HepG2 (cell line): Measurements from ENCODE around the gene ARHGAP30. TPM values are rescaled to one million over a fixed set of nuclear protein-coding genes. Genes with fewer than 3 reads are reported as not detected.

Experiments used
- AGO2 ChIP-seq: fragments of 200-400 bp; formaldehyde crosslinking; optimal IDR thresholded peaks from 2 replicates; pipeline ENCODE3; 2017; ENCODE audit warnings: mild to moderate bottlenecking, low read depth, low read length, moderate library complexity
- BCL6 ChIP-seq: IDR thresholded peaks from 2 replicates; pipeline ENCODE4 v1.6.1; 2016; ENCODE audit warnings: missing genetic modification reagents, missing compliant biosample characterization
- BRD4 ChIP-seq: sonication (generic); formaldehyde crosslinking; IDR thresholded peaks from 2 replicates; pipeline ENCODE4 v1.4.0; 2020; ENCODE audit warnings: missing genetic modification reagents
- CBFB ChIP-seq: sonication (generic); formaldehyde crosslinking; IDR thresholded peaks from 2 replicates; pipeline ENCODE4 v1.4.0; 2020; ENCODE audit warnings: missing genetic modification reagents
- CENPX ChIP-seq: sonication (generic); formaldehyde crosslinking; IDR thresholded peaks from 2 replicates; pipeline ENCODE4 v1.9.0; 2021; ENCODE audit warnings: mild to moderate bottlenecking, missing genetic modification reagents, moderate library complexity
- HOXD1 ChIP-seq: sonication (generic); formaldehyde crosslinking; IDR thresholded peaks from 2 replicates; pipeline ENCODE4 v1.5.0; 2020; ENCODE audit warnings: missing genetic modification reagents
- KAT2B ChIP-seq: fragments of 150-350 bp; IDR thresholded peaks from 2 replicates; pipeline ENCODE4 v1.6.1; 2014; ENCODE audit warnings: low read depth, low read length, borderline replicate concordance
- MYC ChIP-seq: sonication (generic); formaldehyde crosslinking; IDR thresholded peaks from 2 replicates; pipeline ENCODE4 v1.9.0; 2021; ENCODE audit warnings: missing genetic modification reagents, borderline replicate concordance
- NR1H2 ChIP-seq: sonication (generic); formaldehyde crosslinking; IDR thresholded peaks from 2 replicates; pipeline ENCODE4 v1.8.1; 2022; ENCODE audit warnings: low read depth, missing genetic modification reagents, borderline replicate concordance
- PCBP1 ChIP-seq: fragments of 200-400 bp; formaldehyde crosslinking; IDR thresholded peaks from 2 replicates; pipeline ENCODE4 v1.6.1; 2017; ENCODE audit warnings: mild to moderate bottlenecking, low read depth, low read length, borderline replicate concordance
- PPARG ChIP-seq: conservative IDR thresholded peaks from 2 replicates; pipeline ENCODE4 v1.6.1; 2016; ENCODE audit warnings: missing biosample characterization, missing genetic modification reagents
- RXRB ChIP-seq: IDR thresholded peaks from 2 replicates; pipeline ENCODE4 v1.6.1; 2016; ENCODE audit warnings: borderline replicate concordance, missing genetic modification reagents, missing compliant biosample characterization
- SAFB2 ChIP-seq: sonication (generic); formaldehyde crosslinking; IDR thresholded peaks from 2 replicates; pipeline ENCODE4 v1.5.1; 2020; ENCODE audit warnings: missing genetic modification reagents, low read depth, mild to moderate bottlenecking, borderline replicate concordance
- SIX1 ChIP-seq: sonication (generic); formaldehyde crosslinking; IDR thresholded peaks from 2 replicates; pipeline ENCODE4 v1.4.0; 2020; ENCODE audit warnings: missing genetic modification reagents, borderline replicate concordance
- SP5 ChIP-seq: IDR thresholded peaks from 2 replicates; pipeline ENCODE4 v1.6.1; 2016; ENCODE audit warnings: low read depth, borderline replicate concordance
- TAF15 ChIP-seq: fragments of 200-400 bp; formaldehyde crosslinking; IDR thresholded peaks from one replicate; pipeline ENCODE4 v1.6.1; 2018; ENCODE audit warnings: mild to moderate bottlenecking, low read depth, low read length; ENCODE audit not compliant: poor library complexity, severe bottlenecking
- ZBTB20 ChIP-seq: sonication (generic); formaldehyde crosslinking; IDR thresholded peaks from 2 replicates; pipeline ENCODE4 v1.8.1; 2023; ENCODE audit warnings: missing genetic modification reagents, low read depth, mild to moderate bottlenecking, borderline replicate concordance
- ZMYM3 ChIP-seq: sonication (generic); formaldehyde crosslinking; IDR thresholded peaks from 2 replicates; pipeline ENCODE4 v1.5.1; 2020; ENCODE audit warnings: mild to moderate bottlenecking, missing genetic modification reagents
- ZNF136 ChIP-seq: sonication (generic); formaldehyde crosslinking; IDR thresholded peaks from 2 replicates; pipeline ENCODE4 v1.8.1; 2022; ENCODE audit warnings: low read depth, mild to moderate bottlenecking, moderate library complexity, missing genetic modification reagents
- ZNF225 ChIP-seq: sonication (generic); formaldehyde crosslinking; IDR thresholded peaks from 2 replicates; pipeline ENCODE4 v1.4.0; 2020; ENCODE audit warnings: mild to moderate bottlenecking, missing genetic modification reagents
- ZNF329 ChIP-seq: sonication (generic); formaldehyde crosslinking; IDR thresholded peaks from 2 replicates; pipeline ENCODE4 v1.9.0; 2021; ENCODE audit warnings: low read depth, mild to moderate bottlenecking, missing genetic modification reagents
- ZNF441 ChIP-seq: sonication (generic); formaldehyde crosslinking; IDR thresholded peaks from 2 replicates; pipeline ENCODE4 v1.7.0; 2021; ENCODE audit warnings: missing genetic modification reagents, borderline replicate concordance
- ZNF562 ChIP-seq: sonication (generic); formaldehyde crosslinking; IDR thresholded peaks from 2 replicates; pipeline ENCODE4 v1.8.0; 2022; ENCODE audit warnings: missing genetic modification reagents, borderline replicate concordance
- ZNF567 ChIP-seq: sonication (generic); formaldehyde crosslinking; IDR thresholded peaks from 2 replicates; pipeline ENCODE4 v1.8.1; 2023; ENCODE audit warnings: mild to moderate bottlenecking, missing genetic modification reagents, borderline replicate concordance
- ZNF704 ChIP-seq: sonication (generic); formaldehyde crosslinking; IDR thresholded peaks from 2 replicates; pipeline ENCODE4 v1.8.1; 2023; ENCODE audit warnings: mild to moderate bottlenecking, inconsistent platforms, moderate library complexity, missing genetic modification reagents, borderline replicate concordance
- ZNF713 ChIP-seq: sonication (generic); formaldehyde crosslinking; IDR thresholded peaks from 2 replicates; pipeline ENCODE4 v1.4.0; 2020; ENCODE audit warnings: mild to moderate bottlenecking, missing genetic modification reagents
- ZNF782 ChIP-seq: sonication (generic); formaldehyde crosslinking; IDR thresholded peaks from 2 replicates; pipeline ENCODE4 v1.4.0; 2020; ENCODE audit warnings: missing genetic modification reagents, mild to moderate bottlenecking, borderline replicate concordance
- ZSCAN20 ChIP-seq: sonication (generic); formaldehyde crosslinking; IDR thresholded peaks from 2 replicates; pipeline ENCODE4 v1.4.0; 2020; ENCODE audit warnings: missing genetic modification reagents, mild to moderate bottlenecking, borderline replicate concordance
- polyA plus RNA-seq, 8 experiments: library from polyadenylated mRNA; depleted of rRNA in 3 of 8; stranded (reverse) in 7 of 8; unstranded in 1 of 8; fragments of >200 nt; fragmentation: Illumina TruSeq in 4 of 8; extraction: Trizol in 4 of 8; gene quantifications; 2 replicates each; pipeline versions ENCODE4 v1.2.1 to v1.2.3, GENCODE V29; 2011 to 2016; ENCODE audit warnings: low read depth in 4 of 8, missing spikeins in 1 of 8, mixed read lengths in 1 of 8; ENCODE audit not compliant: insufficient read depth in 1 of 8
- total RNA-seq, 5 experiments: library from RNA; depleted of rRNA; stranded (reverse); fragments of >200 nt; fragmentation: Illumina TruSeq; extraction: Trizol; gene quantifications; 2 replicates each; pipeline ENCODE4 v1.2.3, GENCODE V29; 2016; ENCODE audit warnings: low read depth in 1 of 5
- TF ChIP-seq, protein P1 (sequence below): sonication (generic); formaldehyde crosslinking; conservative IDR thresholded peaks from 2 replicates; pipeline ENCODE4 v1.4.0; 2020; ENCODE audit warnings: missing genetic modification reagents

The ARHGAP30 gene
- total and polyA plus RNA-seq, 2 of the 13 experiments (the other 11 are each of a cell fraction or from before 2014, with no cell fraction given) = 0.13 to 0.20 TPM

DNA sequence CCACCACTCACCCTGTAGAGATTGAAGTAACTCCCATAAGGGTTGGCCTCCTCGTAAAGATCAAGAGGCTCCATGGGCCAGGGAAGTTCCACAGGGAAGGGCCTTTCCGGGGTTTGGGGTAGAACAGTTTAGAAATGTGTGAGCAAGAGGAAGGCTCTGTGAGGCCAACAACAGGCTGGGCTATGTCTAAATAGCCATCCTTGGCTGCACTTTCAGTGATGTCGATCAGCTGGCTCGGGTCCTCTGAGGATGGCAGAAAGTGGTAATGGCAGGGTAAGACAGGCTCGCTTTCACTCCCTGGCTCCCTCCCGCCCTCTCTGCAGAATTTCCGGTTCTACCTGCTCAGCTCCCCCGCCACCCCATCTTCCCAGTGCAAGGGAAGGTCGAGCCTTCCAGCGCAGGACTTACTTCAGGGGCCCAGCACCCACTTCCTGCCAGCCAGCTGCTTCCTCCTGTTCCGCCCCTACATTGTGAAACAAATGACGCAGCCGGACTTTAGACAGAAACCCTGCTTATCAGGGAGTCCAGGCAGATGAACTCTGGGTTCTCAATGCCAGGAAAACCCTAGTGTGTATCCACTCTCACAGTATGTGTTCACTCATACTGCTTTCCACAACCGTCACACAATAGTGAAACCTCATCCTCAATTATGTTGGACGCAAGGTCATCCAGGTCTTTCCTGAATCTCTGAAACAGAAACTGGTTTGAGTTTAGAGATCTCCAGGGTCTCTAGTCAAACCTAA, 56.0 kb downstream of the ARHGAP30 start (continued):
- TF ChIP-seq ZNF704 (CRISPR knock-in tag) (no peak; the same call in 1 of the 2 replicates), ZBTB20 (CRISPR knock-in tag) (peak; percentile 83; the same call in 1 of the 2 replicates), ZNF329 (CRISPR knock-in tag) (0 out of 2 replicates have a peak, but pooled peaks have one; percentile 15), ZNF713 (CRISPR knock-in tag) (no peak), HOXD1 (CRISPR knock-in tag) (peak; percentile 54), CENPX (CRISPR knock-in tag) (no peak), ZNF782 (CRISPR knock-in tag) (peak; percentile 48; the same call in 1 of the 2 replicates), ZNF225 (no peak), ZMYM3 (peak; percentile 74), MYC (CRISPR knock-in tag) (peak; percentile 78; the same call in 1 of the 2 replicates), NR1H2 (CRISPR knock-in tag) (no peak), ZSCAN20 (CRISPR knock-in tag) (no peak), RXRB (peak; percentile 89), ZNF136 (no peak), SIX1 (CRISPR knock-in tag) (peak; percentile 84; the same call in 1 of the 2 replicates), PCBP1 (no peak), SAFB2 (no peak; the same call in 1 of the 2 replicates), ZNF562 (CRISPR knock-in tag) (no peak), AGO2 (no peak), SP5 (peak; percentile 97), BCL6 (CRISPR knock-in tag) (peak; percentile 85), ZNF441 (CRISPR knock-in tag) (no peak; the same call in 1 of the 2 replicates), BRD4 (CRISPR knock-in tag) (peak; percentile 67; the same call in 1 of the 2 replicates), KAT2B (no peak), TAF15 (no peak), ZNF567 (CRISPR knock-in tag) (0 out of 2 replicates have a peak, but pooled peaks have one; percentile 57), CBFB (CRISPR knock-in tag) (peak; percentile 79), PPARG (CRISPR knock-in tag) (peak; percentile 64)
- TF ChIP-seq, protein P1, sequence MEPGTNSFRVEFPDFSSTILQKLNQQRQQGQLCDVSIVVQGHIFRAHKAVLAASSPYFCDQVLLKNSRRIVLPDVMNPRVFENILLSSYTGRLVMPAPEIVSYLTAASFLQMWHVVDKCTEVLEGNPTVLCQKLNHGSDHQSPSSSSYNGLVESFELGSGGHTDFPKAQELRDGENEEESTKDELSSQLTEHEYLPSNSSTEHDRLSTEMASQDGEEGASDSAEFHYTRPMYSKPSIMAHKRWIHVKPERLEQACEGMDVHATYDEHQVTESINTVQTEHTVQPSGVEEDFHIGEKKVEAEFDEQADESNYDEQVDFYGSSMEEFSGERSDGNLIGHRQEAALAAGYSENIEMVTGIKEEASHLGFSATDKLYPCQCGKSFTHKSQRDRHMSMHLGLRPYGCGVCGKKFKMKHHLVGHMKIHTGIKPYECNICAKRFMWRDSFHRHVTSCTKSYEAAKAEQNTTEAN = peak; percentile 100
